B cell (primary cell): ENCODE data around the gene L2HGDH.

Experiments
- EZH2 ChIP-seq: IDR thresholded peaks from 2 replicates; pipeline ENCODE4 v1.6.1; 2012; ENCODE audit warnings: borderline replicate concordance, low read depth, mild to moderate bottlenecking, moderate library complexity, low read length; ENCODE audit not compliant: insufficient read depth, poor library complexity, severe bottlenecking
- TF ChIP-seq, protein P1 (sequence below): fragments of 200-600 bp; IDR thresholded peaks from one replicate; pipeline ENCODE4 v1.8.0; 2022; ENCODE audit warnings: antibody characterized with exemption, mild to moderate bottlenecking

DNA sequence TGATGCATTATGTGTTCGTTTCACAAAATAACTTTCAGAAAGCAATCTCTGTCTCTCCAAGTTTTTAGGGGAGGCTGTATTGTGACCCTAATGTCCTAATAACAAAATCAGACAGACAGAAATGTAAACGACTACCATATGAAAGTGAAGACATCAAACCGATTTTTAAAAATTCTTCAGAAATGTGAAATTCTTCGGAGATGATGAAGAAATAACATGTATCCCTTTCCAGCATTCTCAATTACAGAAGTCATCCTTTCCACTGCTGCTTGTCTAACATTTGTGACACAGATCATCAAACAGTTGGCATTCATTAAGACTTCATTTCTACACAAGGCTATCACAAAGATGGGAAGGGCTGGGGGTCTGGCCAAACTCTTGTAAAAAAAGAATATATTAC, 41.1 kb upstream of the L2HGDH start:
- TF ChIP-seq, protein P1, sequence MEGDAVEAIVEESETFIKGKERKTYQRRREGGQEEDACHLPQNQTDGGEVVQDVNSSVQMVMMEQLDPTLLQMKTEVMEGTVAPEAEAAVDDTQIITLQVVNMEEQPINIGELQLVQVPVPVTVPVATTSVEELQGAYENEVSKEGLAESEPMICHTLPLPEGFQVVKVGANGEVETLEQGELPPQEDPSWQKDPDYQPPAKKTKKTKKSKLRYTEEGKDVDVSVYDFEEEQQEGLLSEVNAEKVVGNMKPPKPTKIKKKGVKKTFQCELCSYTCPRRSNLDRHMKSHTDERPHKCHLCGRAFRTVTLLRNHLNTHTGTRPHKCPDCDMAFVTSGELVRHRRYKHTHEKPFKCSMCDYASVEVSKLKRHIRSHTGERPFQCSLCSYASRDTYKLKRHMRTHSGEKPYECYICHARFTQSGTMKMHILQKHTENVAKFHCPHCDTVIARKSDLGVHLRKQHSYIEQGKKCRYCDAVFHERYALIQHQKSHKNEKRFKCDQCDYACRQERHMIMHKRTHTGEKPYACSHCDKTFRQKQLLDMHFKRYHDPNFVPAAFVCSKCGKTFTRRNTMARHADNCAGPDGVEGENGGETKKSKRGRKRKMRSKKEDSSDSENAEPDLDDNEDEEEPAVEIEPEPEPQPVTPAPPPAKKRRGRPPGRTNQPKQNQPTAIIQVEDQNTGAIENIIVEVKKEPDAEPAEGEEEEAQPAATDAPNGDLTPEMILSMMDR, result no peak
- no peak for TF ChIP-seq EZH2
